GM18858 (cell line): Measurements from ENCODE around the gene GRXCR1.

Experiments
- ATAC-seq: cut with Tn5 transposase; IDR thresholded peaks from one replicate; pipeline ENCODE4 v1.9.1; 2021; ENCODE audit not compliant: unreplicated experiment

Gene GRXCR1

DNA sequence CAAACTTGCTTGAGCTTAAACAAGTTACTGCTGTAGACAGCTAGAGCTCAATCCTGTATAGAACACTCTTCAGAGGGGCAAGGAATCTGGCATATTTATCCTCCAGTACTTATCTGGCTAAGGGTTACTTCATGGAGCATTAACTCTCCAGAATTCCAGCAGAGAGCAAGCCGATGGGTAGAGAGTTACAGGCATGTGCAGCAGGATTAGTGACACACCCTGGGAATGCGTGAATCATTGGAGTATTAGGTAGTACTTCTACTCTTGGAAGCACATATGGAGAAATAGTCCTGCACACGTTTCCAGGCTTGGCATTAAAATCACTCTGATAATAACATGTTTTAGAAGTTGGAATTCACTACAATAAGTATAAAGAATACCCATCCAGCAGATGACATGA, 35.4 kb downstream of the GRXCR1 start:
- ATAC-seq: no peak

DNA sequence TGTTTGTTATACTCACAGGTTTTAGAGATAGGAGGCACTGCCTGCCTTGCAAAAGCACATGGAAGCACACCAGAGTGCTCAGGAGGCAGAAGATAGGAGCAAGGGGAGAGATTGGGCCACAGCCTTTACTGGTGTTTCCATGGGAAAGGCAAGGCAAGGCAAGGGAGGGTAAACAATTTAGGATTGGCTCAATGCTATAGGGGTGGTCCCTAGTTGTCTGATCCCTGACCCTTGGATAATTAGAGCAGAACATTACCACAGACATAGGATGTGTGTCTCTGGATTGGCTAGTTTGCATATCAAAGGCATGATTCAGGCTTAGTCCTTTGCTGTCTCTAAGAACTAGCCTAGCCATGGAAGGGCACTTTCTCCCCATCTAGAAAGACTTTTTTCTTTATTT, 36.1 kb downstream of the GRXCR1 start:
- ATAC-seq: no peak

DNA sequence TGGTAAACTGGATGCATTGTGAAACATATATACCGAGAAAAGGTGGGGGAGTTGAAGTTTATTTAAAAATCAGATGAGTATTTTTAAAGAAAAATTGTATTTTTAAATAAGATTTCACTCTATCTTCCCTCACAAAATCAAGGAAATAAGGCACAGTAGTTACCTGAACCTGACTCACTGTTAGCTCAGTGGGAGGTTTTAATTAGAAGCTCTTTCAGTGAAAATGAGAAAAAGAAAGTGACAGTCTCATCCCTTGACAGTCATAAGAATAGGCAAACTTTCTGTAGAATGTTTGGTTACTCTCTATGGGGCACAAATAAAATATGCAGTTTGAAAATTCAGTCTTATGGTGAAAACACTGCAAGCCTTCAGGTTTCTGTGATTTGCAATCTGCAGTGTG, 49.7 kb downstream of the GRXCR1 start:
- no peak for ATAC-seq

DNA sequence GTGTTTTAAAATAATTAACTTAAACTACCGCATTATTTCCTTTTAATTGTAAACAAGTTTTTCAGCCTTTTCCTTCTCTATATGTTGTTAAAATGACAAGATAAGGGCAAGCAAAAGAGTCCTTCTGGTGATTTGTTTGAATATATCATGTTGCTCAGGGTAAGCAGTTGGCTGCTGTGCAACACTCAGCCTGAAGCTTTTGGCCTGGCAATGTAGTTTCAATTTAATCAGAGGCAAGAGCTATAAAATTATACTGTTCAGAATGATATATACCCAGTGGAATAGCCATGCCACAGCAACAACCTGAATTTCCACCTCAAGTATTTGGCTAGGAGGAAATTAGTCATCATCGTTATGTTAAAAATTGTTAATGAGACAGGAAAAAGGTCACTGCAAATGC, 53.4 kb downstream of the GRXCR1 start:
- no peak for ATAC-seq

DNA sequence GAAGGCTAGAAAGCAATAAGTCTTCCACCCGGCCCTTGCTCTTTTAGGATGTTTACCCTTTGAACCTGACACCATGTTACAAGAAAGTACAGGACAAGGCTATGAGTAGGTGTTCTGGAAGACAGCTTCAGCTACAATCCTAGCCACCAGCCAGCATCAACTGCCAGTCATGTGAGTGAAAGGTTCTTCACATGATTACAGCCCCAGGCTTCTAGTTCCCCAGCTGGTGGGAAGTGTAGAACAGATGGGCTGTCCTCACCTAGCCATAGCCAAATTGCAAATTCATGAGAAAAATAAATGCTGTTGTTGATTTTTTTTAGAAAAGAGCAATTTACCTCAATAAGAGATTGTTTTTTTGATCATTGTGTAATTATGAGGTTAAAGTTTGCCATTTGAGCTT, 60.8 kb downstream of the GRXCR1 start:
- ATAC-seq: no peak

DNA sequence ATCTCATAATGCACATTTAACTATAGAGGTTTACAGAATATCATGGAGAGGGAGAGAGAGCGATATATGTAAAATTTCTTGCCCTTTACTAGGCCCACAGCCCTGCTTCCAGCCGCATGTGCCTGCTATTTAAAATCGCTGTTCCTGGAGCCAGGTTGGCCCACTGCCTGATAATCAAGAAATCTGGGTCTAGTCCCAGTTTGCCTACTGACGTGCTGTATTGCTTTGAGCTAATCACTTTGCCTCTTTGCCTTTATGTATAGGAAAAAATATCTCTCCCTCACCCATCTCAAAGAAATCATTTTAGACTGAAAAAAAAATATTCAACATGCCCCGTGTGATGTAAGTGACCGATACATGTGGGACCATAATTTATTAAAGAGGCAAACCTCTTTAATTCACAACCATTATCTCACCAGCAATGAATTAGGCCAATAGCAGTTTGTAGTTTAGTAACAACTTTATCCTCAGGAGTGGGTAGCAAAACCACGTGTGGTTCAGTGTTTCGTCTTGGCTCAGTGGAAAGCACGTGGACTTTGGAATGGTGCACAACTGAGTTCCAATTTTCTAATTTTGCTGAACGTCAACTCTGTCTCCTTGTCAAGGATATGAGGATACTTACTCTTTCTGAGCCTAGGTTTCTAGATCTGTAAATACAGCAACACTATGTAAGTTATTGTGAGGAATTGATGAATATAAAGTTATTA, 62.6 kb downstream of the GRXCR1 start:
- ATAC-seq: no peak

DNA sequence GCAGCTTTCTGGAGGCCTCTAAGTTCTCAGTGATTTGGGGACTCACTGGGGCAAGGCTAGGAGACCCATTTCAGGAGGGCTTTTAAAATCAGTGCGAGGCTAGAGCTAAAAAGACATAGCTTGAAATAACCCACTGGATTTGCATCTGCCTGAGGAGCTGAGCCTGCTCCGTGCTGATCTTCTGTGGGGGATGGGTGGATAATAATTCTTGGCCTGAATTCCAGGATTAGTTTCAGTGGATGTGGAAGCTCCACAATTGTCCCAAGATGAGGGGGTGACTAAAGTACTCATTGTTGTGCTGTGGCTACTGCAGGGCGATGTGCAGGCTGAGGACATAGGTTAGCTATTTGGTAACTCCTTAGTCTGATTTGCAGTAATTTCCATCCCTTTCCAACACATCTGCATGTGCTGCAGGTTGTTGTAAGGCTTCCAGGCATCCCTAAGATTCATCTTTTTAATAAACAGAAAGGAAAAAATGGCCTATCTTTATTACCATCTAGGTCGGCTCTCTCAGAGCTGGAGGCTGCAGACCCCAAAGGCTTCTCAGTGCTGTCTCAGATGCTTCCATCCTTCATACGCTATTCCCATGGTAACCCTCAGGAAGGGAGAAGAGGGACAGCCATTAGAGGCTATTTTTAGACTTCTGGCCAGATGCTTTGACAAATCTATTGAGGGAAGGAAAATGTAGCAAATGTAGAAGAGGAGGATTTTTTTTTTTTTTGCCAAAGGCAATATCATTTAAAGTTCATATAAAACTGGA, 63.4 kb downstream of the GRXCR1 start:
- ATAC-seq: no peak

DNA sequence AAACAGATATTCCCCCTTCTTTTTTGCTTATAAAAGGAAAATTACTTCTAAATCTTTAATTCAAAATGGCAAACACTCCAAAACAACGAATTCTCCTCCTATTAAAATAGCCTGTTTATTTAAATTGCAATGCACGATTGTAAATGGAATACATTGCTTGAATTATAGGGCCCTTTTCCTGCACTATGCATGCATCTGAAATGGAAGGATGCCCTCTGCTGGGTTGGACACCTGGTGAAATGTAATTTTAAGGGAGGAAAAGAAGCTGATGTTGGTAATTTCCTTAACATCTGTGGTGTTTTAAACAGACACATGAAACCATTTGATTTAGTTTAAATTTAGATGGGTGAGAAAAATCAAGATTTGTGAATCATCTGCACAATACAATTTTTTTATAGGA, 72.8 kb downstream of the GRXCR1 start:
- no peak for ATAC-seq

DNA sequence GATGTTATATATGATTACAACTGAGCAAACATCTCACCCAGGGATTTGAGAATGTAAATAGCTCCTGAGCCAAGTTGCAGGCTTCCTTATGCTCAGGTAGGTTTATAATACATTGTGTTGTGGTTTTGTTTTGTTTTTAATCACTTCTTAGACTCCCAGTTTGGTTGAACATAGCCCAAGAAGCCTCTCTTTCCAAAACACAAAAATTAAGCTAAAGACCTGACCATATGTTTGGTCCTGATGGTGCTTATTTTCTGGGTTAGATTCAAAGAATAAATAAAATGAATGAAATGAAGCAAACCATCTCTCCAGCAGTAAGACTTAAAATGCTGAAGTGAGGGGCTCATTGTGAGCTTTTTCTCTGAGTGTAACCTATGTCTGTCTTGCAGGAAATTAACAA, 93.5 kb downstream of the GRXCR1 start:
- ATAC-seq: no peak

DNA sequence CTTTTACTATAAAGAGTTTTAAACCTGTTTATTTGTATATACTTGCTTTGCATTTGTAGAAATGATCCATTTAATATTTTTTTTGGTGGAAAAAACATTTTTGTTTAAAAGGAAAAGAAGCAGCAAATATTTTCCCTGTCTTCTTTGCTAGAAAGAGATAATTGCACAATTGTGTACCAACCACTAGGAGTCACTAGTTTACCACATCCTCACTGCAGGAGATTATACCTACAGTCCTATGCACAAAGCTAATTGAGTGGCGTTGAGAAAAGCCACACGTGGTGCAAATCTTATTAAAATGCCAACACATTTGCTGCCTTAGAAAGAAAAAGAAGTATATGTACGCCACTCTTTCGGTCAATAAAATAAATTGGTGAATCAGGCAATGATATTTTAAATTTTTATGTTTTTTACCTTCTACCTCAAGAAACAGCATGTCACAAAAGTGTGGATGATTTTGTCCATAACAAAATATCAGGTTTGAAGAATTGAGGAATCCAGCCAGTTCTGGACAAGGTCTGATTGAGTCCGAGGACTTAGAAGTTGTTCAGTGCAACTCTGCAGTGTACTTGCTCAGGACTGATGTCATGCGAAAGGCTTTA, 102.9 kb downstream of the GRXCR1 start:
- peak; percentile 93 for ATAC-seq

DNA sequence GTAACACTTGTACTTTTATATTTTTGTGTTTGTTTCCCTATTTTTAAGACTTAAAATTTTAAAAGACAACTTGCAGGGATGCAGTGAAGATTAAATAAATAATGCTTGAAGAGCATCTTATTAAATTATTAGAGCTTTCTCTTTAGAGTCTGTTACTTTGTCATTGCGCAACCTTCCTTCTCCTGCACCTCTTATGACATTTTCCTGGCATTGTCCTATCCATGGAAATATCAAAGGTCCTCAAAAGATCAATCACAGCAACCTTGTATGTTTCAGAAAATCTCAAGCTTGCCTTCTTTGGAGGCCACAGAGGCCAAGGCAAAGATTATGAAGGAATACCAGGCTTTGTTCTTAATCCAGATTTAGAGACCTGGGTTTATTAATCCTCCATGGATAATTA, 116.3 kb downstream of the GRXCR1 start:
- no peak for ATAC-seq

DNA sequence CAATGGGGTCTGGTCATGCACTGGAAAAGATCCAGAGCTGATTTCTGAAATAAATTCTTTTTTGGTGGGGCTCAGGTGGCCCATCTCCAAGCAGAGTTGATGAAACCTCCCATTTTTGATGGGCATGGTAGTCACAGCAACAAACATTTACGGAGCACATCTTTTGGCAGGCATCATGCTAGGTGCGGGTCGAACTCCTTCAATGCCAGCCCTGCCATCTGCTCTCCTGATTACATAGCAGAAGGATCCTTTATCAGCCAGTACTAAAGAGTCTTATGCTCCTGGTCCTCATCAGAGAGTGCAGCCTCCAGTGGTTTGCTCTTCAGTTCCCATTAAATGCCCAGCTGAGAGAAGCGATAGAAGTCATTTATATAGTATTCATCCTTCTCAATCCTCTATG, 121.7 kb downstream of the GRXCR1 start:
- ATAC-seq: no peak

DNA sequence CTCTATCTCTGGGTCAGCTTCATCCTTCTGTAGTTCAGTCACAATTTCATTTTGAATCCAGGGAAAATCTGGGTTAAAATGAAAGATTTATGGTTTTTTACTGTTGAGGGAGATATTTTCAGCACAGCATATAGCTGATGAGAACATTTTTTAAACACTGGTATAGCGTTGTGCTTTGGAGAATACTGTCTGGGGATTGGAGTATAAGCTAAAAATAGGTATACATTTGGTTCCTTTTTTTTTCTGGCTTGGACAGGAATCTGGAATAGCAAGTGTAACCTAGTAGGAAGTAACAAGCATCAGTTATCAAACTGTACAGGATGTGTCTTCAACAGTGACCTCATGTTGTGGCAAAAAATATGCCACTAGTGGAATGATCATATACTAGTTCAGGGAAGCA, 149.1 kb downstream of the GRXCR1 start:
- ATAC-seq: no peak

DNA sequence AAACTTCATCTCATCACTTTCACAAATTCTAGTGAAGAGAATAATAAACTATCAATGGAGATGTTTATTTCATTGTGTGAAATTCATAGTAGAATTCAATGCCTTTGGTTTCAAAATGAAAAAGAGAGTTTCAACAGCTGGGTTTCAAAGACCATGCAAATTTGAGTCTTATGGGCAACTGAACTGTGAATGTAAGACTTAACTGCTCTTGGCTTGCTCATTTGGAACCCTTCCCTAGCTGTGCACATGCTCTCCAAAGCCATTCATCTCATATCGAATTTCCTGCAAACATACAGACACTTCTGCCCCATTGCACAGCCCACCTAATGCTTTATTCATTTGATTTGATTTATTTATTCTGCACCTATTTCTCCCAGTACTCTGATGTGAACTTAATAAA, 154.5 kb downstream of the GRXCR1 start:
- ATAC-seq: no peak

DNA sequence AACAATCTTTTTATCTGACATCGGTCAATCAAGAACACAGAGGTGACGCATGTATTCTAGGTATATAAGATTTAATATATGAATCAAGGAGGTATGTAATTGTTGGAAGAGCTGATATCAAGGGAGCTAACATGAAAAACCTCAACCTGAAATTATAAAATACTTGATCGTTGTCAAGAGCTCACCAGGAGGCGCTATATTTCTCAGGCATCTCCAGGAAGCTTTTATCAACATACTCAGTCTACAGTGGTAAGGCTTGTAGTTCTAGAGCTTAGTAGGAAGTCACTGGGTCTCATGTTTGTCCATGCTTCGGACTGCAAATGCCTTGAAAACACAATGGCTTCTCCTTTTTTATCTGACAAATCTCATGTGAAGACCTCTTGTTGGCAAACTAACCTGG, 156.1 kb downstream of the GRXCR1 start:
- no peak for ATAC-seq

DNA sequence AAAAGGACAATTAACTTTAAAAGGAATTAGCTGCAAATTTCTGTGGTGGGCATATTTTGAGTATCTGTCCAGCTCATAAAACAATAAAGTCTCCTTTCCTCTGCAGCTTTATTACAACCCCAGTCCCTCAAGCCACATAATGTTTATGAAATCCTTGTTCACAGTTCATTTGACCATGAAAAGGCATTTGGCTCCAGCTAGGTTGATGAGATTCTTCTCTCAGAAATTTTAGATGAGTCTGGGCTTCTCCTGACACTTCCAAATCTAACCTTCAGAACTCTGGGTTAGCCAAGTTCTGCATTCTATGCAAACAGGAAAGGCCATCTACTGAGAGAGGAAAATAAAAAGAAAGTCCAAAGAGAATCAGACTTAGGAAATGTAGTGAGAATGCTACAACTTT, 156.8 kb downstream of the GRXCR1 start:
- no peak for ATAC-seq

DNA sequence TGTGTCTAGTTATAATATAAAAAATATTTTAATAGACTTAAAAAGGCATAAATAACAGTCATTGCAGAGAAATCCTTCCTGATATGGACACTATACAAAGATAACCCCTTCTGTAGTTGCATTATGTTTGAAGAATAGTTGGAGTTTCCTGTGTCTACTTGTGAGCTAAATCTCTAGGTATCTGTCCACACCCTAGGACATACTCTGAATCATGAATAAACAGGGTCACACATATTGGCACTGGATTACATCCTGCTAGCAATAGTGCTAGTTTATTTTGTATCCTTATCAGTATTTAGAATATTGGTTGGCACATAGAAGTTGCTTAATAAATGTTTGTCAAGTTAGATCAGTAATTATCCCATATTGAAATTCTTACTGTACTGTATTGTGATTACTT, 173.9 kb downstream of the GRXCR1 start:
- ATAC-seq: no peak

DNA sequence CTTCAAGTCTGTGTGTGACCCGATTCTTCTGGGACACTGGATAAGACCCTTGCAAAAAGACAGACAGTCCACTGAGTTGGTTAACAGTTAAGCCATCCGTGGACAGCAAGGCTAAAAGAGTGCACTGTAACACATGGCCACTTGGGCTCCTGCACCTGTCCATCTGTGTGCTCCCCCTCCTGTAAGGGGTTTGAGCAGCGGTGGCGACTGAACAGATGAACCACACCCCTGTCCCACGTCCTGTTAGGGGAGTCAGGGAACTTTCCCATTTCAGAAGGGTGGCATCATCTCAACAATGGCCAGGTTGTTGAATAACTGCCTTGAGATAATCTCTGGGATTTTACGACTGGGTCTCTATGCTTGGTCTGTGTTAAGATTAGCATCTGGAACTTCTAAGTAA, 178.6 kb downstream of the GRXCR1 start:
- ATAC-seq: no peak
